Lung (tissue), 12 donors: ENCODE results near the gene PPM1J. TPM values are rescaled to one million over a fixed set of nuclear protein-coding genes. Genes with fewer than 3 reads are reported as not detected.
"Not testable (repeated sequence)": the region's sequence is repeated elsewhere in the genome, so short reads cannot be mapped to it uniquely, and the experiment has no call there.

Source experiments
- ATAC-seq: fragments of 200-7000 bp; cut with Tn5 transposase; one replicate; pipeline ENCODE4 v1.9.1; 2020; ENCODE audit warnings: moderate number of reproducible peaks; ENCODE audit not compliant: insufficient read depth, low FRiP score
- DNase-seq, 3 donors: peaks; one replicate each; pipeline ENCODE4 v3.0.0-alpha.2; 2013 to 2017
- H3K27ac ChIP-seq, 2 donors: one replicate each; pipeline ENCODE4 v1.5.1; 2013; ENCODE audit warnings: mild to moderate bottlenecking in 2 of 2, moderate library complexity in 2 of 2, control low read depth in 1 of 2, inconsistent platforms in 1 of 2, low read depth in 1 of 2, low read length in 1 of 2
- H3K27me3 ChIP-seq, 3 donors: one replicate each; pipeline ENCODE4 v1.5.1; 2013; ENCODE audit warnings: low read length in 2 of 3; ENCODE audit not compliant: control insufficient read depth in 3 of 3, insufficient read depth in 3 of 3
- H3K36me3 ChIP-seq, 4 donors: one replicate each; pipeline ENCODE4 v1.5.1; 2013; ENCODE audit warnings: low read length in 4 of 4, mild to moderate bottlenecking in 1 of 4, moderate library complexity in 1 of 4; ENCODE audit not compliant: control insufficient read depth in 4 of 4, insufficient read depth in 4 of 4
- H3K4me1 ChIP-seq, 5 donors: one replicate each; pipeline ENCODE4 v1.5.1; 2013; ENCODE audit warnings: low read length in 5 of 5, mild to moderate bottlenecking in 2 of 5, moderate library complexity in 1 of 5; ENCODE audit not compliant: control insufficient read depth in 5 of 5, insufficient read depth in 5 of 5
- H3K4me3 ChIP-seq: one replicate; pipeline ENCODE4 v1.5.1; 2013; ENCODE audit warnings: mild to moderate bottlenecking, control low read depth, moderate library complexity
- H3K9ac ChIP-seq, 2 donors: one replicate each; pipeline ENCODE4 v1.5.1; 2013; ENCODE audit warnings: low read length in 2 of 2, control low read depth in 1 of 2; ENCODE audit not compliant: insufficient read depth in 1 of 2
- H3K9me3 ChIP-seq, 4 donors: one replicate each; pipeline ENCODE4 v1.5.1; 2013; ENCODE audit warnings: low read length in 3 of 4, mild to moderate bottlenecking in 1 of 4, moderate library complexity in 1 of 4; ENCODE audit not compliant: control insufficient read depth in 4 of 4, insufficient read depth in 3 of 4
- WGBS, 2 donors: extraction: QIAGEN DNeasy Blood & Tissue Kit; methylation state at CpG; one replicate each; pipeline ENCODE4 v1.1.7; 2013; 5-methylcytosine and 5-hydroxymethylcytosine counted together
- polyA plus RNA-seq, 2 donors: library from polyadenylated mRNA; stranded (reverse); fragments of 200-250 nt; gene quantifications; one replicate each; pipeline ENCODE4 v1.2.1, GENCODE V29; 2013
- total RNA-seq, 2 donors: library from RNA; depleted of rRNA in 1 of 2; stranded (reverse); fragments of >200 nt in 1 of 2; gene quantifications; one replicate each; pipeline ENCODE4 v1.2.1, GENCODE V29; 2014 to 2021
- TF ChIP-seq, protein P1 (sequence below): IDR thresholded peaks from 2 replicates; pipeline ENCODE4 v1.5.1; 2012; ENCODE audit warnings: mild to moderate bottlenecking; ENCODE audit errors: control extremely low read depth, extremely low read depth
- donor health status: control.
- donor health status: control.
- donor health status: Bipolar disorder and iron deficiency.
- donor health status: healthy.
- donor health status: DM: yes; HTN: yes; CAD: no.

The PPM1J gene
- total and polyA plus RNA-seq, 4 donors = 0.45 to 0.92 (median 0.64) TPM; not detected in 1

DNA sequence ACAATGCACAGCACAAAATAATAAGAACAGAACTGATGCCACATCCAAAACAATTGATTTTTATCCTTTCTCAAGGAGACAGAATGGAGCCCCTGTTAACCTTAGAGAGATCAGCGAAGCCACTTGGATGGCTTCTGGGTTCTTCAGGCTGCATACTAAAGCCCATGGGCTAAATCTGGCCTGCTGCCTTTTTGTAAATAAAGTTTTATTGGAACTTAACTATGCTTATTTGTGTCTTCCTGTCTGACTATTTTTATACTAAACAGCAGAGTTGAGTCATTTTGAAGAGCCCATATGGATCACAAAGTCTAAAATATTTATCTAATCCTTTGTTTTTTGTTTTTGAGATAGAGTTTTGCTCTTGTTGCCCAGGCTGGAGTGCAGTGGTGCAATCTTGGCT lies 16.3 kb upstream of the PPM1J start:
- ATAC-seq (no peak), DNase-seq (no peak)
- no peak overlapping the region for H3K27ac ChIP-seq
- H3K9me3 ChIP-seq = no peaks in the 10 kb centered on the region
- H3K27me3 ChIP-seq = peaks cover 0 to 5% (median 0%) of the 10 kb centered on the region in 3 donors
- no peak overlapping the region for H3K9ac ChIP-seq
- no peak overlapping the region for H3K4me3 ChIP-seq
- TF ChIP-seq, protein P1, sequence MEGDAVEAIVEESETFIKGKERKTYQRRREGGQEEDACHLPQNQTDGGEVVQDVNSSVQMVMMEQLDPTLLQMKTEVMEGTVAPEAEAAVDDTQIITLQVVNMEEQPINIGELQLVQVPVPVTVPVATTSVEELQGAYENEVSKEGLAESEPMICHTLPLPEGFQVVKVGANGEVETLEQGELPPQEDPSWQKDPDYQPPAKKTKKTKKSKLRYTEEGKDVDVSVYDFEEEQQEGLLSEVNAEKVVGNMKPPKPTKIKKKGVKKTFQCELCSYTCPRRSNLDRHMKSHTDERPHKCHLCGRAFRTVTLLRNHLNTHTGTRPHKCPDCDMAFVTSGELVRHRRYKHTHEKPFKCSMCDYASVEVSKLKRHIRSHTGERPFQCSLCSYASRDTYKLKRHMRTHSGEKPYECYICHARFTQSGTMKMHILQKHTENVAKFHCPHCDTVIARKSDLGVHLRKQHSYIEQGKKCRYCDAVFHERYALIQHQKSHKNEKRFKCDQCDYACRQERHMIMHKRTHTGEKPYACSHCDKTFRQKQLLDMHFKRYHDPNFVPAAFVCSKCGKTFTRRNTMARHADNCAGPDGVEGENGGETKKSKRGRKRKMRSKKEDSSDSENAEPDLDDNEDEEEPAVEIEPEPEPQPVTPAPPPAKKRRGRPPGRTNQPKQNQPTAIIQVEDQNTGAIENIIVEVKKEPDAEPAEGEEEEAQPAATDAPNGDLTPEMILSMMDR = no peak
- H3K4me1 ChIP-seq = no peaks in the 10 kb centered on the region
- no peaks in the 10 kb centered on the region for H3K36me3 ChIP-seq
- 93 to 94% methylated on average over 1 of the region's 1 CpG for WGBS, 2 donors

DNA sequence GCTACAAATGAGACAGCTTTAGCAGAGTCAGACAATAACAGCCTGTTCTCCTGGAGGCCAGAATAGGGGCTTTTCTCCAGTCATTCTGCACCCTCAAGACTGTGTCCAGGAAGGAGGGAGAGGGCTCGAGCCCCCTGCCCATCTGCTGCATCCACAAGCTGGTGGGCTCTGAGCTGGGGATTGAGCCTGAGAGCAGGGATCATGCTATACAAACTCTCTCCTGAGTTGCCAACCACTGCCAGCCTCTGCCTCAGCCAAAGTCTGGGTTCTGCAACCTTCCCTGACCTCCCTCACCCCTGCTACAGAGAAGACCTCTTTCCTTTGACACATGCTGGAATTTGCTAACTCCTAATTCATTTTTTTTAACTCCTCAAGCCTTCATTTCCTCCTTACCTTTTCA lies 14.8 kb upstream of the PPM1J start:
- 68 to 82% methylated on average over 1 of the region's 1 CpG for WGBS, 2 donors
- Histone ChIP-seq H3K27me3 (peaks cover 0 to 3% (median 0%) of the 10 kb centered on the region in 3 donors), H3K4me3 (no peak overlapping the region), H3K9me3 (no peaks in the 10 kb centered on the region), H3K27ac (no peak overlapping the region), H3K9ac (no peak overlapping the region), H3K36me3 (no peaks in the 10 kb centered on the region), H3K4me1 (no peaks in the 10 kb centered on the region)
- DNase-seq (no peak), ATAC-seq (no peak)
- TF ChIP-seq, protein P1 = no peak

DNA sequence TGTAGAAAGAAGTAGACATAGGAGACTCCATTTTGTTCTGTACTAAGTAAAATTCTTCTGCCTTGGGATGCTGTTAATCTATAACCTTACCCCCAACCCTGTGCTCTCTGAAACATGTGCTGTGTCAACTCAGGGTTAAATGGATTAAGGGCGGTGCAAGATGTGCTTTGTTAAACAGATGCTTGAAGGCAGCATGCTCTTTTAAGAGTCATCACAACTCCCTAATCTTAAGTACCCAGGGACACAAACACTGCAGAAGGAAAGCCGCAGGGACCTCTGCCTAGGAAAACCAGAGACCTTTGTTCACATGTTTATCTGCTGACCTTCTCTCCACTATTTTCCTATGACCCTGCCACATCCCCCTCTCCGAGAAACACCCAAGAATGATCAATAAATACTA lies 13.9 kb upstream of the PPM1J start:
- 65 to 76% methylated on average over 3 of the region's 3 CpGs for WGBS, 2 donors
- H3K9ac ChIP-seq, H3K4me3 ChIP-seq, H3K36me3 ChIP-seq, H3K4me1 ChIP-seq, ATAC-seq, DNase-seq, H3K27me3 ChIP-seq, H3K27ac ChIP-seq, H3K9me3 ChIP-seq: not testable (repeated sequence)

DNA sequence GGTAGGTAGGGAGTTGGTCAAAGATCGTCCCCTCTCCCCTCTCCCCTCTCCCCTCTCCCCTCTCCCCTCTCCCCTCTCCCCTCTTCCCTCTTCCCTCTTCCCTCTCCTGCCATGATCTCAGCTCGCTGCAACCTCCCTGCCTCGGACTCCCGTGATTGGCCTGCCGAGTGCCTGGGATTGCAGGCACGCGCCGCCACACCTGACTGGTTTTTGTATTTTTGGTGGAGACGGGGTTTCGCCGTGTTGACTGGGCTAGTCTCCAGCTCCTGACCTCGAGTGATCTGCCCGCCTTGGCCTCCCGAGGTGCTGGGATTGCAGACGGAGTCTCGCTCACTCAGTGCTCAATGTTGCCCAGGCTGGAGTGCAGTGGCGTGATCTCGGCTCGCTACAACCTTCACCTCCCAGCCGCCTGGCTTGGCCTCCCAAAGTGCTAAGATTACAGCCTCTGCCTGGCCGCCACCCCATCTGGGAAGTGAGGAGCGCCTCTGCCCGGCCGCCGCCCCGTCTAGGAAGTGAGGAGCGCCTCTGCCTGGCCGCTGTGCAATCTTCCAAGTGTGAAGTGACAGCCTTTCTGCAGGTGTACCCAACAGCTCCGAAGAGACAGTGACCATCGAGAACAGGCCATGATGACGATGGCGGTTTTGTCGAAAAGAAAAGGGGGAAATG lies 13.3 kb upstream of the PPM1J start:
- WGBS, 2 donors = 94 to 95% methylated on average over 26 to 33 of the region's 33 CpGs
- not testable (repeated sequence) for DNase-seq, ATAC-seq

More for the DNA sequence above, 13.3 kb upstream of the PPM1J start:
- not testable (repeated sequence) for H3K27ac ChIP-seq, H3K4me3 ChIP-seq, H3K9ac ChIP-seq, H3K27me3 ChIP-seq, H3K36me3 ChIP-seq, H3K9me3 ChIP-seq, H3K4me1 ChIP-seq
